IgD-negative memory B cell (primary cell): ENCODE measurements around the gene DDAH1. TPM values are rescaled to one million over a fixed set of nuclear protein-coding genes. Genes with fewer than 3 reads are reported as not detected.

Experiments
- H3K27ac Mint-ChIP-seq, 3 donors: one replicate each; pipeline ENCODE4 v1.8.0; 2020 to 2022; ENCODE audit warnings: mild to moderate bottlenecking in 3 of 3, mixed read lengths in 3 of 3, moderate library complexity in 1 of 3
- H3K27me3 Mint-ChIP-seq: one replicate; pipeline ENCODE4 v1.8.0; 2021; ENCODE audit warnings: mixed read lengths
- H3K36me3 Mint-ChIP-seq: one replicate; pipeline ENCODE4 v1.8.0; 2020; ENCODE audit warnings: mild to moderate bottlenecking, mixed read lengths
- H3K4me1 Mint-ChIP-seq, 3 donors: one replicate each; pipeline ENCODE4 v1.8.0; 2020 to 2022; ENCODE audit warnings: mixed read lengths in 3 of 3, mild to moderate bottlenecking in 1 of 3
- H3K4me3 Mint-ChIP-seq, 4 donors: one replicate each; pipeline ENCODE4 v1.8.0; 2020 to 2022; ENCODE audit warnings: mild to moderate bottlenecking in 4 of 4, mixed read lengths in 4 of 4, moderate library complexity in 3 of 4
- H3K9me3 Mint-ChIP-seq, 3 donors: one replicate each; pipeline ENCODE4 v1.8.0; 2020 to 2021; ENCODE audit warnings: mixed read lengths in 3 of 3, mild to moderate bottlenecking in 1 of 3
- polyA plus RNA-seq: library from polyadenylated mRNA; unstranded; fragments of 300-500 nt; fragmentation: Illumina TruSeq; gene quantifications from one replicate; pipeline ENCODE4 v1.2.3, GENCODE V29; 2021

Gene DDAH1
- polyA plus RNA-seq, 1 donor from 2014 or later: 0.19 TPM

DNA sequence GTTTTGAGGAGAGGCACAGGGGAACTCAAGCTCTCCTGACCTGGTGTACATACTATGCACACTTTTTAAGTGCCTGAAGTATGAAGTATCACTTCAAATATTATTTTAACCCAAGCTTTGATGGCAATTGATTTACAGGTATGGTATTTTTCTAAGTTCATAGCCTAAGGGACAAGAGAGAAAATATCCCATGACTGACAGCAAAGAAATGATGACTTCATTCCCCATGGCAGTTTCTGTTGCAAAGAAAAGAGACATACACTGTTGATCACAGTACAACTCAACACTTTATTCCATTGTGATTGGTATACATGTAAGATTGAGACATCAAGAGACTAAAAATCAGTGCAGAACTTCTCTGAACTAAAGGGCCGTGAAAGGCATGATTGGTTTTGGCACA, 146.7 kb downstream of the DDAH1 start:
- Mint-ChIP-seq H3K27me3 (no peaks in the 10 kb centered on the region), H3K36me3 (peaks cover 9% of the 10 kb centered on the region), H3K27ac (no peak overlapping the region), H3K9me3 (no peaks in the 10 kb centered on the region), H3K4me3 (no peak overlapping the region), H3K4me1 (peaks cover 0 to 3% (median 3%) of the 10 kb centered on the region in 3 donors)

DNA sequence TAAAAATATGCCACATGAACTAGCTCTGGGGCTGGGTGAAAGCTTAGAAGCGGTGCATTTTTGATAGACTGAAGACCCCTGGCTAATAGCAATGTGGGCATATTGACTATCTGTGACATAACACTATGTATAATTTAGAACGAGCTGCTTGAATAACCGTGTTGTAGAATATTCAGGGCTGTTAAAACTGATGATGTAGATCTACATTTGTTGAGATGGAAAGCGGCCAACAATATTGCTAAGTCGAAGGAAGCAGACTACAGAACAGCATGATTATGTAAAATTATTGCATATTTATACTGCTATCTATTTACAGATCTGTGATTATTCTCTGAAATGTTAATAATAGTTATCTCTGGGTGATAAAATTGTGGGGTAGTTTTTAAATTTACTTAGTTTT, 147.4 kb downstream of the DDAH1 start:
- Mint-ChIP-seq H3K4me1 (peaks cover 2 to 6% (median 3%) of the 10 kb centered on the region in 3 donors), H3K4me3 (no peak overlapping the region), H3K36me3 (peaks cover 7% of the 10 kb centered on the region), H3K27me3 (peaks cover 2% of the 10 kb centered on the region), H3K27ac (no peak overlapping the region), H3K9me3 (no peaks in the 10 kb centered on the region)

DNA sequence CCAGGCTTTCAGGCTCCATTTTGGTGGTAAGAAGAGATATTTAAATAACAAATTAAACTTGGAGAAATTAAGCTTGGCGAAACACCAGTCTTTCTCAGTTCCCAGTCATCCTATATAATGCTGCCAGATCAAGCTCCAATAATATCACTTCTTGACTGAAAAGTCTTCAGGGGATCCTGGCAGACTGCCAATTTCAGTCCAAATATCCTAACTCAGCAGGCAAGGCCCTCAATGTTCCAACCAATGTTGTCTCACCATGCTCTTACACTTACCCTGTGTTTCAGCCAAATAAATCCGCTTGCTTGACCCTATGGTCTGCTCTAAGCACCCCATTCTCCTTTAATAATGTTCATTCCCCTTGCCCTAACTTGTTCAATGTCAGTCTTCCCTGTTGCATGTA, 148.6 kb downstream of the DDAH1 start:
- Mint-ChIP-seq H3K4me3 (no peak overlapping the region), H3K4me1 (peaks cover 3 to 8% (median 5%) of the 10 kb centered on the region in 3 donors), H3K27me3 (peaks cover 2% of the 10 kb centered on the region), H3K36me3 (peaks cover 7% of the 10 kb centered on the region), H3K9me3 (no peaks in the 10 kb centered on the region), H3K27ac (peak overlapping the region in 1 of 3 donors; percentile 76)

DNA sequence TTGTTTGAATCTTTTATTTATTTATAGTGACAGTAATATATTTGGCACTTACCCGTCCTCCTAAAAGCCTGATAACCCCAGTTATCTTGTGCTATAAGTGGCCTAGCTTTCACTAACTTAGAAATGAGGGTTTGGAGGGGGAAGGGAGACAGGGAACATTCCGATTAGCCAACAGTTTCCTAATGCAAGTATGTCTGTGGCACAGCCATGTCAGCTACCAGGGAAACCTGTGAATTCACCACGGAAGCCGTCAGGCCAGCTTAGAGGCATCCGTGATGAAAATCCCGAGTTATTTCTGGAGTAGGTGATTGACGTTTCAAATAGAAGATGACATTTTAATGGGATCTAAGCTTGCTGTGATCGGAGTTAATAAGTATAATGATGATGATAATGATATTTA, 149.2 kb downstream of the DDAH1 start:
- Mint-ChIP-seq H3K36me3 (peaks cover 7% of the 10 kb centered on the region), H3K9me3 (no peaks in the 10 kb centered on the region), H3K4me1 (peaks cover 3 to 8% (median 5%) of the 10 kb centered on the region in 3 donors), H3K4me3 (no peak overlapping the region), H3K27ac (no peak overlapping the region), H3K27me3 (peaks cover 2% of the 10 kb centered on the region)

DNA sequence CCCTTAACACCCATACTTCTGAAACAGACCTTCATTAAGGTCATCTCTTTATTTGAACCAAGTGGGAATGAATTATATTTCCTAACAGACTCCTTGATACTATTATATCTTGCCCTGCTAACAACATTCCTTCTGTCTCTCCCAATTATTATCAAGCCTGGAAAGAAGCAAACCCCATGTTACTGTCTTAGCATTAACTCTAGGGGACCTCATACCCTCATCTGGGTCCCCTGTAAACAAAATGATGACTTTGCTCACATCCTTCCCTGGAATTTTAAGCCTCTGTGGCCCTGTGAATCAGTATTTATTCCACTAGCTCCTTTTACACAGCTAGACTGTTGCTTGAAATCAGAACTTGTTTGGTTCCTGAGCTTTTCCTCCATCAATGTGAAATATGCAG, 150.2 kb downstream of the DDAH1 start:
- Mint-ChIP-seq H3K4me3 (no peak overlapping the region), H3K9me3 (no peaks in the 10 kb centered on the region), H3K27ac (no peak overlapping the region)

DNA sequence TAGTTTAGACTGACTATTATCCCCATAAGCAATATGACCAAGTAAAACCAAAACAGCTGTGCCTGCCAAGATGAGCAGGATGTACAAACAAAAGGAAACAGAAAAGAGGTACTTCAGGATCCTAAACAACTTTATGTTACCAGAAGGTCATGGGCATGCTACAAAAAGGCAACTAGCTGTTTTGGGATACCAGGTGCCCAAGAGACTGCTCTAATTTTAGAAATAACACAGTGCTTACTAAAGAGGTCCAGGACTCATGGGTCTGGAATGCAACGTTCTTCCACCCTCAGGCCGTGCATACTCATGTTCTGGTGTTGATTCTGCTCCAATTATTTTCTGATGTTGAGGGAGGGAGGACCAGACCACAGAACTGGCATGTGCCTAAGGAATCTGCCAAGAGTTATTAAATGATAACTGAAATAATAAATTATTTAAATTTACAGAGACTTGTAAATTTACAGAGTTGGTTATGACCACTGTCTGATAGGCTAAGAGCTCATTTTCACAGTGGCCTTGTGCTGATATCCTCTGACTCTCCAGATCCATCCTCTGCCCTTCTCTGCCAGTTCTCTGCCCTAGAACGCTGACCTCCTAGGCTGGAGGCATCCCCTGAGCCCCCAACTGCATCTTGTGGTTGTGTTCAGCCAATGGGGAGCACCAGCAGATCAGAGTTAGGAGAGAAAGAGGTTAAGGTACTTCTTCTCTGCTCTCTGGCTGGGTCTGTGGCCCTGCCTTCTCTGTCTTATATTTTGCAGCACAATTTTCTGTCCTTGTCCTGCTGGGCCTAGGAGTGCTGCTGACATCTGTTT, 150.9 kb downstream of the DDAH1 start:
- Mint-ChIP-seq H3K9me3 (no peaks in the 10 kb centered on the region), H3K27ac (no peak overlapping the region), H3K27me3 (peaks cover 5% of the 10 kb centered on the region), H3K36me3 (peaks cover 6% of the 10 kb centered on the region), H3K4me1 (peaks cover 3 to 9% (median 6%) of the 10 kb centered on the region in 3 donors), H3K4me3 (no peak overlapping the region)

More for the DNA sequence above, 150.2 kb downstream of the DDAH1 start:
- peaks cover 3% of the 10 kb centered on the region for H3K27me3 Mint-ChIP-seq
- peaks cover 3 to 8% (median 5%) of the 10 kb centered on the region in 3 donors for H3K4me1 Mint-ChIP-seq
- peaks cover 6% of the 10 kb centered on the region for H3K36me3 Mint-ChIP-seq

DNA sequence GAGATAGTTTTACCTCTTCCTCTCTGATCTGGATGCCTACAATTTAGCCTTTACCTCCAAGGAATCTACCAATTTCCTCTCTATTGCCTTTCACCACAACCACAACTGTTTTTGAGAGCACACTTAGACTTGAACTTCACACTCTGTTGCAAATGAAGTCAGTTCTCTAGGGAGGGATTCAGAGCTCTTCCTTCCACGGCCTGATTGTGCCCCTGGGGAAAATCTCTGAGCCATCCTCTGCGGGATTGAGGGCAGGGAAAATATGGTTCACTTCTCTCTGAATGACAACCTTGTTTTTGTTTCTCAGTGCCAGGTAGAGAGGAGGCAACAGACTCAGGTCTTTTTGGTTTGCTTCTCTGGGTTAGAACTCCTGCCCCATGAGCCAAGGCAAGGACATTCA, 153.1 kb downstream of the DDAH1 start:
- Mint-ChIP-seq H3K4me1 (peaks cover 4 to 12% (median 12%) of the 10 kb centered on the region in 3 donors), H3K9me3 (no peaks in the 10 kb centered on the region), H3K27me3 (peaks cover 5% of the 10 kb centered on the region), H3K27ac (peak overlapping the region in 1 of 3 donors; percentile 75), H3K36me3 (peaks cover 6% of the 10 kb centered on the region), H3K4me3 (no peak overlapping the region)

DNA sequence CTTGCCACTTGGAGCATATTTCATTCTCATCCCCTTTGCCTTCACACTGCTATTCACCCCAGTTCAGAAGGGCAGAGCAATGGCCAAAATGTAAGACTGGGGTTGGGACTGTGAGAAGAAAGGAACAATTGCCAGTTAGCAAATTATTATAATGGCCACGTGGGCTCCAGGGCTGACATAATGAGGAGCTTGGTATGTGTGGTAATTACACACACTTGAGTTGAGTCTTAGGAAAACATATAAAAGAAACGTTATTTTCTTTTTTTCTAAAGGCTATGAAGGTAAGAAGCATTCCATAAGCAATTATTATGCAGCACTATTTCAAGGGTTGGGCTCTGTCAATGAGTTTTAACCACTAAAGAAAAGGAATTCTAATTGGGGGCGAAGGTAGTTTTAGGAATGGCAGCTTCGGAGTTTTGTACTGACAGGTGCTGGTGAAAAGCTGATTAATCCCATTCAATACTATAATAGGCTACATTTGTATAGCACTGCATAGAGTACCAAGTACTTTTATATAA, 156.1 kb downstream of the DDAH1 start:
- Mint-ChIP-seq H3K27ac (no peak overlapping the region), H3K4me1 (peaks cover 9 to 12% (median 12%) of the 10 kb centered on the region in 3 donors), H3K4me3 (peak overlapping the region in 2 of 4 donors; percentile 89 to 92), H3K36me3 (no peaks in the 10 kb centered on the region), H3K27me3 (peaks cover 5% of the 10 kb centered on the region), H3K9me3 (no peaks in the 10 kb centered on the region)

DNA sequence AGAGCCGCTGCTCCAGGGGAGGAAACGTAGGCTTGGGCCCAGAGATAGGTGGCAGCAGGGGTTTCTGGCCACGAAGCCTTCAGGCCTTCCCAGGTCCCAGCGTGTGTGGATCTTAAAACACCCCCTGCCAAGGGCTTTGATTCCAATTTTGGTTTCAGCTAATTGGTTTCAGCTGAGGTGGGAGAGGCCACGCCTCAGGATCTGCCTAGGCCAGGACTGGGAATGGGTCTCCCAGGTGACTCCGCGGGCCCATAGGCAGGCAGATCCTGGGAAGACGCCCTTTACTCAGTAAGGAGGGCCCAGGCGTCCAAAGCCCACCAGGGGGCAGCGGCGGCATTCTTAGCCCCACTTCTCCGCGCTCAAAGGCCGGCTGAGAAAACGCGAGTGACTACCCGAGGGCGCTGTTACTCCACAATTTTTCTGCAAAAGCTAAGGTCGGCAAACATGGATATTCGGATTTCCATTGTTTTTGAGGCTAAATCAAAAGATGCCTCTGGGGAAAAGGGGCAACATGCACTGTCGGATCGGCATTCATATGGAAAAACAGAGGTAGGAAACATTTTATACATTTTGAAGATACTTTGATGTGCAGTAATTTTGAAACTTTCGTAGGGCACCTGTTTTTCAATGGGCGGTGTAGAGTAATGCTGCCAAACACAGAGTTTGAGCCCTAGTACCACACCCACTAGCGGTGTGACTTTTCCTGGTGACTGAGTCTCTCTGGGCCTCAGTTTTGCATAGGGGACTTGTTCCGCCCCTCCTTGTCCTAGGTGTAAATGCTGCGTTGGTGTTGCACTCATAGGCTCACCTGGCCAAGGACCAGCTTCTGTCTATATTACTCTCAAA, 156.7 kb downstream of the DDAH1 start:
- peak overlapping the region in 1 of 3 donors; percentile 79 for H3K27ac Mint-ChIP-seq
- peaks cover 5% of the 10 kb centered on the region for H3K27me3 Mint-ChIP-seq
- H3K36me3 Mint-ChIP-seq: no peaks in the 10 kb centered on the region
- H3K4me1 Mint-ChIP-seq: peaks cover 9 to 12% (median 12%) of the 10 kb centered on the region in 3 donors
- H3K4me3 Mint-ChIP-seq: peak overlapping the region; percentile 5 to 92 (median 75)
- no peaks in the 10 kb centered on the region for H3K9me3 Mint-ChIP-seq

DNA sequence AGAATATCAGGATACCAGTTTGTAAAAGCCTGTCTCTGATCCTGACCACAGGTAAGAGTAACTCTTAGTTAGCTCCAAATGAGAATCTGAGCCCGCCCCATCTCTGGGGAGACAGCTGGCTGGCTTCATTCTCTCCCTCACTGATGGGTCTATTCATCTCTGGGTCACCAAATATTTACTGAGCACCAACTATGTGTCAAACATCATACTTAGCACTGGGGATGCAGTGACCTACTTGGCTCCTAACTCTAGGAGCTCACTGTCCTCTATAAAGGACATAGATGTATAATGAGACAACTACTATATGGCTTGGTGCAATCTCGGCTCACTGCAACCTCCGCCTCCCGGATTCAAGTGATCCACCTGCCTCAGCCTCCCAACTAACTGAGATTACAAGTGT, 158.7 kb downstream of the DDAH1 start:
- Mint-ChIP-seq H3K27me3 (peaks cover 3% of the 10 kb centered on the region), H3K27ac (no peak overlapping the region), H3K36me3 (peaks cover 12% of the 10 kb centered on the region), H3K4me1 (peaks cover 8 to 10% (median 9%) of the 10 kb centered on the region in 3 donors), H3K4me3 (no peak overlapping the region), H3K9me3 (no peaks in the 10 kb centered on the region)

DNA sequence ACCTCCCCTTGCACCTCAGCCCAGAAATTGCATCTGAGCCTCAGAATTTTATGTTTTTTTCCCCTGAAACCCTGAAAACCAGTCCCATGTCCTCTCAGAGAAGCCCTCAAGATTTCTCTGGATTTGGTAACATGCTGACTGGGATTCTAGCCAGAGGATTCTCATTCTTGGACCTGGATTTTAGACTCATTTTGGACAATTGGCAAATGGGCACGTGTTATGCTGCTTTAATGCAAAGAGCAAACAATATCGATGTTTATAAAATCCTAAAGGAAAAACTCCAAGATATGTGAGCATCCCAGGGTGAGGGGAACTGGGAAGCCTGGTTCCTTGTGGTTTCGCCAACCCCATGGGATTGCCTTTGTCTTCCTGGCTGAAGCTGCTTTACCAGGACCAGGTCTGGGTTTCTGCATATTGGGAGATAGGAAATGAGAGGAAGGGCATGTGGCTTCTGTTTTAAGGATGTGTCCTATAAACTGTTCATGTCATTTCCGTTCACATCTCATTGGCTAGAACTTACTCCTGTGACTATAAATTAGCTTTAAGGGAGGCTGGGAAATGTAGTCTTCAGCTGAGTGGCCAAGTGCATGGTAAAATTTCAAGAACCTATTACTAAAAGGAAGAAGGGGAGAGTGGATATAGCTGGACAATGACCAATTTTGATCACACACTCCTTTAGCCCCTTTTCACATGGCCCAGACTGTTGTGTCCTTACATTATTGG, 161.4 kb downstream of the DDAH1 start:
- Mint-ChIP-seq H3K9me3 (no peaks in the 10 kb centered on the region), H3K36me3 (peaks cover 12% of the 10 kb centered on the region), H3K4me3 (no peak overlapping the region), H3K27ac (no peak overlapping the region), H3K27me3 (no peaks in the 10 kb centered on the region), H3K4me1 (peaks cover 8 to 11% (median 9%) of the 10 kb centered on the region in 3 donors)

DNA sequence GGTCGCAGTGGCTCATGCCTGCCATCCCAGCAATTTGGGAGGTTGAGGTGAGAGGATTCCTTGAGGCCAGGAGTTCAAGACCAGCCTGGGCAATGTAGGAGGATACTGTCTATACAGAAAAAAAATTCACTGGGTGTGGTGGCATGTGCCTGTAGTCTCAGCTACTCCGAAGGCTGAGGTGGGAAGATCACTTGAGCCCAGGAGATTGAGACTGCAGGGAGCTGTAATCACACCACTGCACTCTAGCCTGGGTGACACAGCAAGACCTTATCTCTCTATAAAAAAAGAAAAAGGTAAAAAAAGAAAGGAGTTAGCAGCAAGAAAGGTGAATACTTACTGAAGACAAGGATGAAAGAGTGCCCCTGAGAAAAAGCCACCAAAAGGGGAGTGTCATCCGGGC, 164.8 kb downstream of the DDAH1 start:
- peak overlapping the region in 1 of 3 donors; percentile 42 for H3K27ac Mint-ChIP-seq
- H3K9me3 Mint-ChIP-seq: no peaks in the 10 kb centered on the region
- no peaks in the 10 kb centered on the region for H3K27me3 Mint-ChIP-seq
- H3K4me3 Mint-ChIP-seq: no peak overlapping the region
- peaks cover 21 to 29% (median 21%) of the 10 kb centered on the region in 3 donors for H3K4me1 Mint-ChIP-seq
- peaks cover 12% of the 10 kb centered on the region for H3K36me3 Mint-ChIP-seq

DNA sequence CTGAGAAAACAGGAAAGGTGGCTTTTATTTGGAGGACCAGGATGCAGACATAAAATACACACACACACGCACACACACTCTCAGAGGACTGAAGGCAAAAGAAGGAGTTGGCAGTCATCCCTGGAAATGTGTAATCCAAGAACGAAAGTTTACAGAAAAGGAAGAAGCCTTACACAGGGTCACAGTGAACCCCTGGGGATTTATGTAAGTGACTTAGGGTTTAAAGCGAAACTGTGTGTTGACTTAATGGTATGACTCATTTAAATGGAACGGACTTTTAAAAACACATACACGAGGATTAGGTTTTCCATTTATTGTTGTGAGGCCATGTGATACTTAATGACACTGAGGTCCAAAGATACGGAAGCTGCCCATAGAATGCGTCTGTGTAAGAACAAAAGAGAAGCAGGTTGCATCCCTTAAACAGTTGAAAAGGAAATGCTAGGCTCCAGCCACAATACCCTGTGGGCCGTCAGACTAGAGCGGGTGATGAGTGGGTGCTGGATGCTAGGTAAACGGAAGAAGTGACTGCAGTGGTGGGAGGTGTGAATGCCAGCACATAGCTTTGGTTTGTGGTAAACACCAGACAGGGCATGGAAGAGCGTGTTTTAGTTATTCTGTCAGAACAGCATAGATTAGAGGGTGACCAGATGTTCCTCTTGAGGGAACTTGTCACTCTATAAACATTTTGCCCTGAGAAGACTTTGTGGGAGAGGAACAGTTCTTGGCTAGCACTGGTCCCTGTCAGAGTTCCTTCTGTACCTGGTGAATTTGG, 166.9 kb downstream of the DDAH1 start:
- peaks cover 16 to 35% (median 21%) of the 10 kb centered on the region in 3 donors for H3K4me1 Mint-ChIP-seq
- H3K36me3 Mint-ChIP-seq: peaks cover 12% of the 10 kb centered on the region
- H3K9me3 Mint-ChIP-seq: no peaks in the 10 kb centered on the region
- peak overlapping the region in 2 of 3 donors; percentile 48 to 91 for H3K27ac Mint-ChIP-seq
- peak overlapping the region in 3 of 4 donors; percentile 37 to 80 (median 42) for H3K4me3 Mint-ChIP-seq
- H3K27me3 Mint-ChIP-seq: no peaks in the 10 kb centered on the region

DNA sequence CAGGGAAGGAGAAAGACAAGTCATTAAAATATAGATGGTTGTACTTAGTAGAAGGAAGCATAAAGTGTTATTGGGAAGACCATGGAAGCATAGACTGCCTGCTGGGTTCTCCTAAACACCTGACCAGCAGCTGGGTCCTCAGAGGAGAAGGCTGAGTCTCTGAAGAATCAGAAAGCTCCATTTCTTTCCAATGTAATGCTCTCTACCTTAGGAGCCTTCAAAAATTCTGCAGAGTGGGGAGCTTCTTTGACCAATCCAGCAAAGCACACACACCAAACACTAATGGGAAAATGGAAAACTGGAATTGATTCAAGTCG, 167.5 kb downstream of the DDAH1 start:
- H3K27me3 Mint-ChIP-seq: no peaks in the 10 kb centered on the region
- H3K4me1 Mint-ChIP-seq: peaks cover 16 to 38% (median 18%) of the 10 kb centered on the region in 3 donors
- no peaks in the 10 kb centered on the region for H3K9me3 Mint-ChIP-seq
- peaks cover 8% of the 10 kb centered on the region for H3K36me3 Mint-ChIP-seq
- H3K27ac Mint-ChIP-seq: peak overlapping the region in 2 of 3 donors; percentile 48 to 91
- peak overlapping the region in 3 of 4 donors; percentile 37 to 80 (median 42) for H3K4me3 Mint-ChIP-seq
